GM10266 (cell line): ENCODE data around the gene KRT86.
"Not testable (repeated sequence)": the region's sequence is repeated elsewhere in the genome, so short reads cannot be mapped to it uniquely, and the experiment has no call there.

Experiments used
- DNase-seq: peaks from one replicate; pipeline ENCODE4 v3.0.0; 2012; ENCODE audit errors: extremely low spot score
- CTCF ChIP-seq: IDR thresholded peaks from 2 replicates; pipeline ENCODE4 v1.5.1; 2012; ENCODE audit warnings: mild to moderate bottlenecking, low read depth; ENCODE audit not compliant: control insufficient read depth, insufficient read depth; ENCODE audit errors: missing control alignments

Gene KRT86

GRCh38 chr12:52286857-52287785 is 12.7 kb downstream of the KRT86 start:
- TF ChIP-seq CTCF, result peak; percentile 13
- not testable (repeated sequence) for DNase-seq

GRCh38 chr12:52287816-52288805 is 13.7 kb downstream of the KRT86 start:
- DNase-seq, result not testable (repeated sequence)

GRCh38 chr12:52290483-52291134 is 16.2 kb downstream of the KRT86 start:
- DNase-seq, result not testable (repeated sequence)

- no peak for DNase-seq
- no peak for TF ChIP-seq CTCF
Measured at GRCh38 chr12:52291267-52291935, 17.0 kb downstream of the KRT86 start, which contains the start of gene KRT81. Gene KRT81, minus strand, starts transcription at chr12:52291534. Its CDS starts 69 bp downstream, at chr12:52291465.

- no peak for TF ChIP-seq CTCF
- no peak for DNase-seq
Measured at GRCh38 chr12:52293926-52294325, 19.5 kb downstream of the KRT86 start.

GRCh38 chr12:52294803-52295202 is 20.4 kb downstream of the KRT86 start:
- no peak for TF ChIP-seq CTCF
- no peak for DNase-seq

GRCh38 chr12:52295663-52296062 is 21.2 kb downstream of the KRT86 start:
- TF ChIP-seq CTCF, result no peak
- no peak for DNase-seq
